ENCODE results near the gene GALNT7.

The GALNT7 gene

DNA sequence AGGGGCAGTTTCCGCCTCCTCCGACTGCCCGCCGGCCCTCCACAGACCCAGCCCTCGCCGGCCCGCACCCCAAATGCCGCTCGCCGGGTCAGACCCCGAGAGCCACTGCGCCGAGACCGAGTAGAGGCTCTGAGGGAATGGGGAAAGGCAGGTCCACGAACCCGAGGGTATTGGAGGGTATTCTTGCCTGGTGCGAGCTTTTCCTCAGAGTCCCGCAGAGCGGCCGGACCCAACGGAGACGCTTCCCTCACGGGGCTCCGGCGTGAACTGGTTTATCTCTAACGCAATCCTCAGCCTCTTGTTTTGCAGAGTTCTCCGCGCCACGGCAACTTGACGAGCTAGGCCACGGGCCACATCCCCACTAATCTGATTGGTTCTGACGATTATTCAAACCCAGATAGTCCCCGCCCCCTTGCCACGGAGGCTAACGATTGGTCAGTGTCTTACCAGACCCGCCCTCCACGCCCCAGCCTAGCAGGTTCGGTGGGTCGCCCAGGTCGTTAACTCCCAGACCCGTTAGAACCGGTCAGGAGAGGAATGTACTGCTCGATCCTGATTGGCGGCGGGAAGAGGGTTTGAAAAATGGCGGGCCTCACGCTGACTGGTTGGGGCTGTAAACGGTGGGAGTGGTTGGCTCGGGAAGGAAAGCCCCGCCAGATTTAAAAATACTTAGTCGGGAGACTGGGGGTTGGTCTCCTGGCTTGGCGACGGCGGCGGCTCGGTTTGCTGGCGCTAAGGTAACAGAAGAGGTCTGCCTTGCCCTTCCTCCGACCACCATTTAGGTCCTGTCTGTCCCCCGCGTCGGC is 165.7 kb downstream of the GALNT7 start, which contains the start of gene HMGB2:
Gene HMGB2, minus strand, starts transcription at position 274 of the 806 bp plus-strand sequence. CDS start 709 bp downstream, outside the sequence.
- peak; percentile 98 to 100 for DNase-seq (ENCODE audit: low read depth in 1 of 2, low spot score in 1 of 2)

DNA sequence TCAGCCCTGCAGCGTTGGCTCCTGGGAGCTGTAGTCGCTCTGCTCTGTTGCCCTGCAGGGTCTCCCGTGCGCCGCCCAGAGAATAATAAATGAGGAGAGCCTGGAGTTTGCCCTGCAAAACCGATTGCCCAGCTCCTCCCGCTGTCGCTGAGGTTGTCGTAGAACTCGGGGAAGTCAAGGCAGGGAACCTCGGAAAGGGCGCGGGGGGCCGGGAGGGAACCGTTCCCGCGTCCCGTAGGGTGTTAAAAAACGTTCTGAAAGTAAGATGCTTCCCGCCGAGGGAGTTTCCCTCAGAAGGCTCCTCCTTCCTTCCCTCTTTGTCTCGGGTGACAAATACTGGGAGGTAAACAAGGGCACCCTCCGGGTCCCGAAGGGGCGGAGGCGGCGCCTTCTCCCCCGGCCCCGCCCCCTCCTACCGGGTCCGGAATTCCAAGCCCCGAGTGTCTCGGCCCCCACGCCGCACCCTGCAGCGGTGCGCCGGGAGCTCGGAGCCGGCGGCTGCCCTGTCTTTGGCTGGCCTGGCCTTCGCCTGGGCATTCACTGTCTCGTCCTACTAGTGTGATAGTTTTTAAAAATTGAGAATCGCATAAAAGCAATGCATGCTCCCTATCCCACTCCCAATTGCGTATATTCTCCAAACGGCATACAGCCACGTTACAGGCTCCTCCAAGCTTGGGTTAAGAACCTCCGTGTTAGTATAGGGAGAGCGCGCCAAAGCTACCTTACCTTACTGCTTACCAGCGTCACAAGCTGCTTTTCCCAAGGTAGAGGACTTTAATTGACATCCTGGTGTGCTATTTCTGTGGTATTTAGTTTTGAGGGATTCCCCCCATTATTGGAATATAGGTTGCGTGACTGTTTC is 166.5 kb downstream of the GALNT7 start:
- DNase-seq (ENCODE audit: low read depth in 1 of 2, low spot score in 1 of 2), result no peak

DNA sequence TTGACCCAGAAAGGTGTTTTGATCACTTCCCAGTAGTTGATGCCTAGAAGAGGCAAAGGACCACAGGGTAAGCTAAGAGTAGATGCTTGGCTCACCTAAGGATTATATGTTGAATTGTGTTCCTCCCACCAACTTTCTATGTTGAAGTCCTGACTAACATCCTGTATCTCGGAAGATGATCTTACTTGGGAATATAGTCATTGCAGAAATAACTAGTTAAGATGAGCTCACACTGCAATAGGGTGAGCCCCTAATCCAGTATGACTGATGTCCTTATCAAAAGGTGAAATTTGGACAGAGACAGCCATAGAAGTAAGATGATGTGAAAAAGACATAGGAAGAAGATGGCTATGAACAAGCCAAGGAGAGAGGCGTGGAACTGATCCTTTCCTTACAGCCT is 168.9 kb downstream of the GALNT7 start:
- no peak for DNase-seq (ENCODE audit: low read depth in 1 of 2, low spot score in 1 of 2)

DNA sequence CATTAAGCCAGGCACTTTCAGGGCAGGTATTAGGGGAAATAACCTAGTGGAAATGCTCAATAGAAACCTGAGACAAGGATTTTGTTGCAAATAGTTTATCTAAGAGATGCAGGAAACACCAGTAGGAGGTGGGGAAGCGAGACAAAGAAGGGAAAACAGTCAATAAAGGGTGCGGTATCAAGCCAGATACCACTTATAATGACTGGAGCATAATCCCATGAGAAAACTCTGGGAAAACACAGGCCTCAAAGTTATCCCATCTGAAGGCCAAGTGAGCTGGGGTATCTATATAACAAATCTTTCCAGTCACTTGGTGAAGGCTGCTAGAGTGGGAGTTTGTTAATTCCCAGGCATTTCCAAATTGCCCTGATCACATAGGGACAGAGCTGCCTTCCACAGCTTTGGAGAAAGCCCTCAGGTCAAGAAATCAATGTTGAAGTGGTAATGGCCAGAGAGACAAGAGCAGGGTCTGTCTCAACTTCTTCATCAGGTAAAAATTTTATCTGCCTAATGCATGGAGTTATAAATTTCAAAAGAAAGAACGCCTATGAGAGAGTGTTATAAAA is 175.3 kb downstream of the GALNT7 start:
- DNase-seq (ENCODE audit: low read depth in 1 of 2, low spot score in 1 of 2), result no peak

DNA sequence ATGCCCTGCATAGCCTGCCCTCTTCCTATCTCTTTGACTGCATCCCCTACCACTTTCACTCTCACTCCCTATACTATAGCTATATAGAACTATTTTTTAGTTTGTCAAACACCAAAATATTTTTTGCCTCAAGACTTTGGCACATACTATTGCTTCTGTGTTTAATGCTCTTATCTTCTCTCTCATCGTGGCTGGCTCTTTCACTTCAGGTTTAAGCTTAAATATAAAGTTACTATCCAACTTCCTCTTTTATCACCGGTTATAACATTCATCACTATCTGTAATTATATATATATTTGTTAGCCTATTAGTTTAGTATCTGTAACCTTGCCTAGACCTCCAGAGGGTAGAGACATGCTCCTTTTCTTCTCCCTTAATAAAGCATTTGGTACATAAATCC is 177.0 kb downstream of the GALNT7 start:
- no peak for DNase-seq (ENCODE audit: low read depth in 1 of 2, low spot score in 1 of 2)

DNA sequence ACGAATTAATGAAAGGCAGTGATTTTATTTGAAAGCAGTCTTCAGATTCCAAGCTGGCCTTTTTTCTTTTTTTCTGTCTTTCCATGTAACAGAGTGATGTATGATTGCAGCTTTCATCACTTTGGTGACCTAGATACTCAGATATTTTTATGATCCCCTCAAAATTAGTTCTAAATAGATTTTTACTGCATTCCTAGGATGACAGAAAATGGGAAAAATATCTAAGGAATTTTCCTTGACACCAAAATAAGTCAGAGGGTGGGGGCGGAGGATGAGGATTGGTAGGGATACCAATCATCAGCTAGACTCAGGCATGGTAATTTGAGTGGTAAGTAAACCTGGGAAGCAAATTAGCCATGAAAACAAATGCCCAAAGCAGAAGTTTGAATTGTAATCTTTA is 177.5 kb downstream of the GALNT7 start:
- no peak for DNase-seq (ENCODE audit: low read depth in 1 of 2, low spot score in 1 of 2)

DNA sequence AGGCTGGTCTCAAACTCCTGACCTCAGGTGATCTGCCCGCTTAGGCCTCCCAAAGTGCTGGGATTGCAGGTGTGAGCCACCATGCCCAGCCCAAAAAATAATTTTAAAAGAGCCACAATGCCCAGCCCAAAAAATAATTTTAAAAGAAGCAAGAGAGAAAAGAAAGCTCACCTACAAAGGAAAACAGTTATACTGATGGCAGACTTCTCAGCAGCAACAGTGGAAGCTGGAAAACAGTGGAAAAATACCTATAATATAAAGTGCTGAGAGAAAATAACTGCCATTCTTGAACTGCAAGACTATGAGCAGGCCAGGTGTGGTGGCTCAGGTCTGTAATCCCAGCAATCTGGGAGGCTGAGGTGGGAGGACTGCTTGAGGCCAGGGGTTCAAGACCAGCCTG is 178.9 kb downstream of the GALNT7 start:
- no peak for DNase-seq (ENCODE audit: low read depth in 1 of 2, low spot score in 1 of 2)

DNA sequence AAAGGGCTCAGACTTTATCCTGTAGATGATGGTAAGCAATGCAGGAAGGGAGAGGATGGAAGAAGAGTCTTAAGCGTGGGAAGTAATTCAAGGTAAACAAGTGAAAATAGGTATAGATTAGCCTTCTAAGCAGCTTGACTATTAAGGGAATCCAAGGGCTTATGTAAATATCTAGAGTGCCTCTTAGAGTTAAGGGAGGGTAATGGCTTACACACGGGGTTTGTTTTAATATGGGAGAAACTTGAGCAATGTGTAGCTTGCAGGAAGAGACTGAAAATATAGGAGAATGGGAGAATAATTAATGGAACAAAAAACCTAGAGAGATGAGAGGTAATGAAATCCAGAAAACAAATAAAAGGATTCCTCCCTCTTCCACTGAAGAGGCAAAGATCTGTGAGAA is 189.3 kb downstream of the GALNT7 start:
- no peak for DNase-seq (ENCODE audit: low read depth in 1 of 2, low spot score in 1 of 2)

DNA sequence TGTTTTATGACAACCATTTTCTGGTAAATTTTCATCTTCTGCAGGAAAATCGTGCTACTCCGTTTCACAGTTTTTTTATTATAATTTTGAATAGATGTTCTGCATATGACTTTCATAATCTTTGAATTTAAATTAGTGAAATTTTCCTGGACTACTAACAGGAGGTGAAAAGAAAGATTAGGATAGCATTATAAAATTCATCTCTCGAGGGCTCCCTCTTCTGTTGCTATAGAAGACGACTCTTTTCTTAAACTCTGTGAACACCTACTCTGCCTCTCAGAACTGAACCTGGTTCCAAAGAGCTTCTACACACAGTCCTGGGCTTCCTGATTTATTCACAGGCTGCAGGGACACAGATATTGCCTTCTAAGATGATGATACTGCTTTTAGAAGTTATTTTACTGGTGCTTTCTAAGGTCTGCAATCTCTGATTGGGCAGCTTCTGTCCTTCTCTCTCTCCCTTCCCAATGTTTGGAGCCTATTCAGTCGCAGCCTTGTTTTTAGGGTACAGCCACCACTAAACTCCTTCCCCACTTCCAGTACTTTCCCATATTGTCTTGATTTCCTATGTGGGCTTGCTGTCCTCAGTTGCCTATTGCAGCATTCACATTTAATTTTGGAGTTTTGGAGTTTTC is 192.1 kb downstream of the GALNT7 start:
- DNase-seq (ENCODE audit: low read depth in 1 of 2, low spot score in 1 of 2), result no peak

DNA sequence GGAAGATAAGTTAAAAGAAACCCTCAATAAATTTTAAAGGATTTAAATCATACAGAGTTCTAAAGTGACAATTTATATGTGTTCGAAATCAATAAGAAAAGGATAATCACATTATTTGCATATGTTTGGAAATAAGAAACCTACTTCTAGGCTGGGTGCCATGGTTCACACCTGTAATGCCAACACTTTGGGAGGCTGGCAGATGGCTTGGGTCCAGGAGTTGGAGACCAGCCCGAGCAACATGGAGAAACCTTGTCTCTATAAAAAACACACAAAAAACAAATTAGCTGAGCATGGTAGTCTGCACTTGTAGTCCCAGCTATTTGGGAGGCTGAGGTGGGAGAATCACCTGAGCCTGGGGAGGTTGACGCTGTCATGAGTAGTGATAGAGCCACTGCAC is 194.1 kb downstream of the GALNT7 start:
- no peak for DNase-seq (ENCODE audit: low read depth in 1 of 2, low spot score in 1 of 2)

DNA sequence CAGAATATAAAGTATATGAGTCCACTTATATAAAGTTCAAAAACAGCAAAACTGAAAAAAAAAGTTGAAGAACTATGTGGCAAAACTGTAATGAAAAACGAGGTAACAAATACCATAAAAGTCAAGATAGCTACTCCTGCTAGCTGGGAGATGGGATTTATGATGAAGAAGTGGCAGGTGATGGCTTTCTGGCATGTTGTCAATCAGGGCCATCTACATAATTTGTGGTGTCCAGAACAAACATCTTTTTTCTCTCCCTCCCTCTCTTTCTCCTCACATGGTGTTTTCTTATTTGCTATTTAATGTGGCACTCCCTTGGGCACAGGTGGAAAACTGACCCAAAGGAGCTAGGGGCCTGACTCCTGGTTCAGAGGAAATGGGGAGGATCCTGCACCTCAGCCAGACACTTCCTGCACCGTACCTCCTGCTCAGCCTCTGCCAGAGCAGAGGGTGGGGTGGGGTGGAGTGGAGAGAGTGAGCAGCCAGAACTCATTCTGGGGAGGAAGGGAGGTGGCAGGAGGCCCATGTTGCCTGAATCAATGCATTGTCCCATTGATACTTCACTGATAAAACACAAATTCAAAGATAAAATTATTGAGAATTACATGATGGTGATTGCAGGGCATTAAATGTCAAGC is 196.9 kb downstream of the GALNT7 start:
- DNase-seq (ENCODE audit: low read depth in 1 of 2, low spot score in 1 of 2), result no peak

DNA sequence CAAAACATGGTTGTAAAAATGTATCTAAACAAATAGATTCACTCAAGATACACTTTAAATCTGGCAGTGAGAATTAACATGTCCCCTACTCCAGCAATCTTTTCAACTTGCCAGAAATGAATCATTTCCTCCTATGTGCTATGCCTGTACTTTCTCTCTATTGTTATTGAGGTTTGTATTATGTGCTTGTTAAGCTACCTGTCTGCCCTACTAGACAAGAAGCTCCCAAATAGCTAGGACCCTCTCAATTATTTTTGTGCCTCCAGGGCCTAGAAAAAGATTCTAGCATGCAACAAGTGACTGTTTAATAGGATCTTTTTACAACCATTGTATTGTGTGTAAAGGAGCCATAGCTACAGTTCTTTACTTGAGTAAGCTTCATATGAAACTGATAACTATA is 198.7 kb downstream of the GALNT7 start:
- DNase-seq (ENCODE audit: low read depth in 1 of 2, low spot score in 1 of 2), result no peak

DNA sequence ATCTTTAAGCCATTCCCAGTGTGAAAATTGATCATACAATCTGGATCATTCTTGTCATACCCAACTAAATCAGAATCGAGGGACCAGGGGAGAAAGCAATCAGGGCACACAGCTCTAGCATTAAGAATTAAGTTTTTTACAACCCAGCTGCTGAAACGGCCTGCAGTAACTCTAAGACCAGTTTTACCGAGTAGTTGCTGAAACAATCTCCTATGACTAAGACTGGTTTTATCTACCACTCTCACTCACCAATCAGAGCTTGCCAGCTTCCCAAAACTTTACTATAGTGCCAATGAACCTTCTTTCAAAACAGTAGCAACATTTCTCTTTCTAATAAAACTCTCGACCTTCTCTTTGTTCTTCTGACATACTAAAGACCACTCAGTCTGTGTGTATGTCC is 199.3 kb downstream of the GALNT7 start:
- no peak for DNase-seq (ENCODE audit: low read depth in 1 of 2, low spot score in 1 of 2)

DNA sequence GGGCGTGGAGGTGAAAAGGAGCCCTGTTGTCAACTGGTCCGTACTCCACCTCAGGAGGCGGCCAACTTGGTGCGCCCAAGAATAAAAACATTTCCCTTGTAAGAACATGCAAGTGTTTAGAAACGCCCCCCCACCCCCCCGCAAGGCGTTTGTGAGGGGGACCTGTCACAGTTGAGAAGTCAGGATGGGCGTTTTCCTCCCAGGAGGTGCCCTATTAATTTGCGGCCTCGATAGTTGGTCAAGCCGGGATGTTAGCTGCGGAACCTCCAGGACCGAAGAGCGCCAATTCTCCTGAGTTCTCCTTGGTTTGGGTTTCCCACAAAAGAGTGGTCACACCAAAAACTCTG is 201.5 kb downstream of the GALNT7 start:
- DNase-seq (ENCODE audit: low read depth in 1 of 2, low spot score in 1 of 2), result no peak

DNA sequence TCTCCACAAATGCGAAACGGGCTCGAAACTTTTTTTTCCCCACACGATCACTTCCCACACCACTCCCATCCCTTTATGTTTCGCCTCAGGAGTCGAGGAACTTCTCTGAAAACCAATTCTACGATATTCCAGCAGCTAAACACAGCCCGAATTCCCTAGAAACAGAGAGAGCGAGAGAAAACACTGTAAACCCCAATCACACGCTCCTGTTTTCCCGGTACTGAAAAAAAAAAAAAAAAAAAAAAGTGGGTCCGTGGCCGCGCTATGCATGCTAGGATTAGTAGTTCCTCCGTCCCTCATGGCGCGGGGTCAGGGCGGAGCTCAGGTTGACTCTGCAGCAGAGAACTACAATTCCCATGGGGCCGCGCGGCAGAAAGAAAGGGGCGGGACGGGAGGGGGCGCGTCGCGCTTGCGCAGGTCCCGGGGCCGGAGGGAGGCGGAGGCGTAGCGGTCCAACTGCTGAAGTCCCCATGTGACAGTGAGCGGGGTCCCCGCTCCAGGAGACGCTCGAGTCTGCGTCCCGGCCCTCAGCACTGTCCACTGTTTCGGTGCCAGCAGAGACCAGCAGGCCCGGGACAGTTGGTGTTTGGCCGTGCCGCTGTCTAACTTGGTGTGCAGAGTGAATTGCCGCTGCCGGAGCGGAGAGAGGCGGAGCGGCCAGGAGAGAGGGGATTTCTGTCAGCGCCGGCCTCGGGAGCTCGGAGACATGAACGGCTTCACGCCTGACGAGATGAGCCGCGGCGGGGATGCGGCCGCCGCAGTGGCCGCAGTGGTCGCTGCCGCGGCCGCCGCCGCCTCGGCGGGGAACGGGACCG is 202.1 kb downstream of the GALNT7 start, which contains the start of gene SAP30:
Gene SAP30, plus strand, starts transcription at position 478 of the 815 bp plus-strand sequence. Its CDS starts 229 bp downstream, at position 707.
- DNase-seq (ENCODE audit: low read depth in 1 of 2, low spot score in 1 of 2), result peak; percentile 94 to 97

DNA sequence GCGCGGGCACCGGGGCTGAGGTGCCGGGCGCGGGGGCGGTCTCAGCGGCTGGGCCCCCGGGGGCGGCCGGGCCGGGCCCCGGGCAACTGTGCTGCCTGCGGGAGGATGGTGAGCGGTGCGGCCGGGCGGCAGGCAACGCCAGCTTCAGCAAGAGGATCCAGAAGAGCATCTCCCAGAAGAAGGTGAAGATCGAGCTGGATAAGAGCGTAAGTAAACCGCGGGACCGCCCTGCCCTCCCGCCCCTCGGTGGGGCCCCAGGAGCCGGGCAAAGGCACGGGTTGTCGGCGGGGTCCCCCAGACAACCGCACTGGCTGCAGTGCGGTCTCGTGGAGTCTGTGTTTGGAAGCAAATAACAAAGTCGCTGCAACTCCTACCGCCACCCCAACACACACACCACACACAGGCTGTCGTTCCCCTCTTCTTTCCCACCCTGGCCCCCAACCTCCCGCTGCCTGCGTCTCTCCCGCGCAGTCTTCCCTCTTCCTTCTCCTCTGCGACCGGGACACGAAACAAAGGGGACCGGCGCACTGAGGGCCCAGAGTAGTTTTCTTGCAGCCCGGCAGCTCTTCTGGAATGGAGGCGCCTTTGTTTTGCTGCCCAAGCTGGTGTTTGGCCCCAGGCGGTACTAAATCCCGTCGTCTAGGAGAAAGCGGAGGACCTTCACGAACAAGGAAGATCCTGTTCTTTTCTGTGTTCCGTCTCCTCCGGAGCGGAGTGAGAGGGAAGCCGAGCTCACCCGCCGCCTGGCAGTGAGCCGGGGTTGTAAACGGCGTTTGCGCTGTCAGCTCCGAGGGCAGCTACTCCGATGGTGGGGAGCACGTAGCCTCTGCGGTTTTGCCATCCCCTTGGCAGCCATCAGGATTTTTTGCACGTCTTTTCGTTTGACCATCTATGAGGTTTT is 202.9 kb downstream of the GALNT7 start:
- DNase-seq (ENCODE audit: low read depth in 1 of 2, low spot score in 1 of 2), result peak; percentile 13 to 15
